OCI-LY1 (cell line): ENCODE data around the gene SIRT4.
"Not testable (repeated sequence)": the region's sequence is repeated elsewhere in the genome, so short reads cannot be mapped to it uniquely, and the experiment has no call there.

Experiments
- EZH2 ChIP-seq: fragments of 200-600 bp; sonication (generic), shearing (Covaris generic); IDR thresholded peaks from 2 replicates; pipeline ENCODE4 v1.8.0; 2017; ENCODE audit warnings: borderline replicate concordance, mixed run types, mild to moderate bottlenecking, antibody characterized with exemption, low read length, moderate library complexity, mixed read lengths
- TF ChIP-seq, protein P1 (sequence below): fragments of 200-600 bp; sonication (generic), shearing (Covaris generic); IDR thresholded peaks from 2 replicates; pipeline ENCODE4 v1.5.1; 2017; ENCODE audit warnings: mild to moderate bottlenecking, antibody characterized with exemption, low read length, moderate library complexity, mixed read lengths

DNA sequence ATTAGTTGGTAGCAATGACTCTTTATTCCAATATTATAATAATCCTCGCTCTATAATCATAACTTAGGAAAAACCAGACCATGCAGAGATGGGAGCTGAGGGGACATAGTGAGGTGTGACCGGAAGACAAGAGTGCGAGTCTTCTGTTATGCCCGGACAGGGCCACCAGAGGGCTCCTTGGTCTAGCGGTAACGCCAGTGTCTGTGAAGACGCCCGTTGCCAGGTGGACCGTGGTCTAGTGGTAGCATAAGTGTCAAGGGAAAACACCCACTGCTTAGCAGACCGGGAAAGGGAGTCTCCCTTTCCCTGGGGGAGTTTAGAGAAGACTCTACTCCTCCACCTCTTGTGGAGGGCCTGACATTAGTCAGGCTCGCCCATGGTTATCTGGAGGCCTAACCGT lies 33.3 kb downstream of the SIRT4 start:
- TF ChIP-seq, protein P1, sequence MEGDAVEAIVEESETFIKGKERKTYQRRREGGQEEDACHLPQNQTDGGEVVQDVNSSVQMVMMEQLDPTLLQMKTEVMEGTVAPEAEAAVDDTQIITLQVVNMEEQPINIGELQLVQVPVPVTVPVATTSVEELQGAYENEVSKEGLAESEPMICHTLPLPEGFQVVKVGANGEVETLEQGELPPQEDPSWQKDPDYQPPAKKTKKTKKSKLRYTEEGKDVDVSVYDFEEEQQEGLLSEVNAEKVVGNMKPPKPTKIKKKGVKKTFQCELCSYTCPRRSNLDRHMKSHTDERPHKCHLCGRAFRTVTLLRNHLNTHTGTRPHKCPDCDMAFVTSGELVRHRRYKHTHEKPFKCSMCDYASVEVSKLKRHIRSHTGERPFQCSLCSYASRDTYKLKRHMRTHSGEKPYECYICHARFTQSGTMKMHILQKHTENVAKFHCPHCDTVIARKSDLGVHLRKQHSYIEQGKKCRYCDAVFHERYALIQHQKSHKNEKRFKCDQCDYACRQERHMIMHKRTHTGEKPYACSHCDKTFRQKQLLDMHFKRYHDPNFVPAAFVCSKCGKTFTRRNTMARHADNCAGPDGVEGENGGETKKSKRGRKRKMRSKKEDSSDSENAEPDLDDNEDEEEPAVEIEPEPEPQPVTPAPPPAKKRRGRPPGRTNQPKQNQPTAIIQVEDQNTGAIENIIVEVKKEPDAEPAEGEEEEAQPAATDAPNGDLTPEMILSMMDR: peak; percentile 46
- not testable (repeated sequence) for TF ChIP-seq EZH2
